HCT116 (cell line): ENCODE results near the gene GALNT6. TPM values are rescaled to one million over a fixed set of nuclear protein-coding genes. Genes with fewer than 3 reads are reported as not detected.

Experiments
- ATAC-seq: fragments of 200-7000 bp; cut with Tn5 transposase; 2 replicates; pipeline ENCODE4 v1.9.1; 2020; ENCODE audit warnings: mild to moderate bottlenecking, moderate library complexity
- BruUV-seq: library from RNA; stranded (reverse); fragments of 400-500 nt; replicated peaks from 2 replicates; lab custom pipeline; 2021; lab: Mats Ljungman, UMichigan
- CTCF ChIA-PET: fragments of 300-600 bp; sonication (Branson Sonifier 250); formaldehyde crosslinking; loops from one replicate; lab custom pipeline; 2021; ENCODE audit warnings: antibody characterized with exemption; lab: Charles Lee
- POLR2A ChIA-PET: fragments of 300-600, 350-600 bp; sonication (Branson Sonifier 250); formaldehyde crosslinking; loops from one replicate; lab custom pipeline; 2021; ENCODE audit warnings: antibody characterized with exemption; lab: Charles Lee
- RAD21 ChIA-PET, 2 experiments: fragments of 300-600 bp; sonication (Branson Sonifier 250); formaldehyde crosslinking; loops; one replicate each; lab custom pipeline; 2023; ENCODE audit warnings: low total read pairs in 2 of 2; ENCODE audit not compliant: uncharacterized antibody in 2 of 2, unreplicated experiment in 2 of 2, low non-redundant PET in 1 of 2; lab: Charles Lee
- DNase-seq: peaks from one replicate; pipeline ENCODE4 v3.0.0-alpha.2; 2010; ENCODE audit warnings: low read depth, low spot score
- H2AFZ ChIP-seq: fragments of 200-600 bp; shearing (Covaris generic), sonication (generic); 2 replicates; pipeline ENCODE4 v1.6.1; 2017; ENCODE audit warnings: low read depth, mixed run types, mixed read lengths, antibody characterized with exemption, low read length; ENCODE audit not compliant: poor library complexity, severe bottlenecking
- H3K27ac ChIP-seq: 2 replicates; pipeline ENCODE4 v1.5.1; 2012; ENCODE audit warnings: low read depth, low read length
- H3K27me3 ChIP-seq: fragments of 200-600 bp; sonication (generic); 2 replicates; pipeline ENCODE4 v1.6.1; 2016; ENCODE audit warnings: mixed run types, low read length, mixed read lengths; ENCODE audit not compliant: insufficient read depth
- H3K36me3 ChIP-seq, 2 experiments: fragments of 200-500 bp in 1 of 2; fragments of 200-600 bp in 1 of 2; sonication (Bioruptor generic) in 1 of 2; sonication (generic) in 1 of 2; 2 replicates each; pipeline versions ENCODE4 v1.5.1 to v1.6.1; 2014 to 2016; ENCODE audit warnings: low read length in 2 of 2, inconsistent platforms in 1 of 2, mixed read lengths in 1 of 2, mixed run types in 1 of 2; ENCODE audit not compliant: insufficient read depth in 2 of 2, control insufficient read depth in 1 of 2
- H3K4me1 ChIP-seq, 2 experiments: fragments of 200-600 bp in 1 of 2; sonication (generic) in 1 of 2; 2 replicates each; pipeline versions ENCODE4 v1.5.1 to v1.6.1; 2012 to 2017; ENCODE audit warnings: low read length in 2 of 2, inconsistent platforms in 1 of 2, mild to moderate bottlenecking in 1 of 2, mixed read lengths in 1 of 2, mixed run types in 1 of 2, moderate library complexity in 1 of 2; ENCODE audit not compliant: insufficient read depth in 2 of 2, control insufficient read depth in 1 of 2
- H3K4me2 ChIP-seq: fragments of 200-600 bp; sonication (generic); 2 replicates; pipeline ENCODE4 v1.6.1; 2017; ENCODE audit warnings: mixed run types, low read length, mixed read lengths
- H3K4me3 ChIP-seq, 2 experiments: fragments of 200-600 bp in 1 of 2; sonication (generic) in 1 of 2; replicated peaks in 1 of 2; 2 replicates each; pipeline ENCODE4 v1.5.1; 2011 to 2016; ENCODE audit warnings: low read length in 2 of 2, control low read depth in 1 of 2, low read depth in 1 of 2, mild to moderate bottlenecking in 1 of 2, mixed read lengths in 1 of 2, mixed run types in 1 of 2
- H3K79me2 ChIP-seq: fragments of 200-600 bp; sonication (generic); 2 replicates; pipeline ENCODE4 v1.6.1; 2017; ENCODE audit warnings: mild to moderate bottlenecking, mixed run types, low read length, moderate library complexity, mixed read lengths; ENCODE audit not compliant: insufficient read depth
- H3K9ac ChIP-seq: fragments of 200-600 bp; sonication (generic); 2 replicates; pipeline ENCODE4 v1.6.1; 2016; ENCODE audit warnings: low read length, mixed read lengths
- H3K9me2 ChIP-seq: fragments of 200-600 bp; sonication (generic), shearing (Covaris generic); 2 replicates; pipeline ENCODE4 v1.6.1; 2017; ENCODE audit warnings: mixed run types, mild to moderate bottlenecking, moderate library complexity; ENCODE audit not compliant: insufficient read depth
- H3K9me3 ChIP-seq, 2 experiments: fragments of 200-500 bp in 1 of 2; fragments of 200-600 bp in 1 of 2; sonication (Bioruptor generic) in 1 of 2; sonication (generic) in 1 of 2; 2 replicates each; pipeline ENCODE4 v1.6.1; 2014 to 2017; ENCODE audit warnings: low read length in 2 of 2, mixed read lengths in 2 of 2, inconsistent platforms in 1 of 2, low read depth in 1 of 2, mild to moderate bottlenecking in 1 of 2, mixed run types in 1 of 2, moderate library complexity in 1 of 2; ENCODE audit not compliant: control insufficient read depth in 1 of 2, insufficient read depth in 1 of 2
- H4K20me1 ChIP-seq: fragments of 200-600 bp; sonication (generic), shearing (Covaris generic); 2 replicates; pipeline ENCODE4 v1.6.1; 2017; ENCODE audit warnings: mixed run types, mild to moderate bottlenecking, moderate library complexity; ENCODE audit not compliant: insufficient read depth
- CEBPB ChIP-seq: IDR thresholded peaks from 2 replicates; pipeline ENCODE4 v1.6.1; 2012; ENCODE audit warnings: low read depth
- CTCF ChIP-seq, 3 experiments: fragments of 200-600 bp in 1 of 3; sonication (generic) in 1 of 3; IDR thresholded peaks in 2 of 3; conservative IDR thresholded peaks in 1 of 3; 2 replicates each; pipeline ENCODE4 v1.5.1; 2012 to 2017; ENCODE audit warnings: low read depth in 2 of 3, low read length in 2 of 3, antibody characterized with exemption in 1 of 3, borderline replicate concordance in 1 of 3, control low read depth in 1 of 3, mild to moderate bottlenecking in 1 of 3, mixed read lengths in 1 of 3, mixed run types in 1 of 3, moderate library complexity in 1 of 3; ENCODE audit not compliant: insufficient read depth in 1 of 3
- RAD21 ChIP-seq: IDR thresholded peaks from 2 replicates; pipeline ENCODE4 v1.6.1; 2012; ENCODE audit warnings: low read depth, mild to moderate bottlenecking
- SIN3A ChIP-seq: IDR thresholded peaks from 2 replicates; pipeline ENCODE4 v1.6.1; 2012; ENCODE audit warnings: low read depth
- TCF7L2 ChIP-seq: IDR thresholded peaks from 2 replicates; pipeline ENCODE4 v1.7.0; 2011; ENCODE audit warnings: borderline replicate concordance, inconsistent platforms; ENCODE audit not compliant: insufficient read depth, insufficient read length; ENCODE audit errors: extremely low read depth
- intact Hi-C: fragments of 100-400 bp; cut with micrococcal nuclease; formaldehyde crosslinking; loops from 2 replicates; pipeline ENCODE4 v1.10.0; 2022
- total RNA-seq: library from RNA; stranded (reverse); gene quantifications from one replicate; pipeline ENCODE4 v1.2.1, GENCODE V29; 2021; ENCODE audit not compliant: unreplicated experiment

GALNT6 gene
- total RNA-seq, 1 experiment from 2014 or later = 16.4 TPM

GRCh38 chr12:51361161-51362016 lies 29.8 kb downstream of the GALNT6 start:
- no peak overlapping the region for H3K27ac ChIP-seq
- no peak overlapping the region for H3K4me3 ChIP-seq
- peaks cover 2 to 12% of the 10 kb centered on the region in 2 experiments; a peak in 2 of 4 replicates for H3K36me3 ChIP-seq
- H3K9ac ChIP-seq = no peak overlapping the region
- no peaks in the 10 kb centered on the region for H3K79me2 ChIP-seq
- ChIA-PET CTCF (no interaction called here), RAD21 (no interaction called here), POLR2A (interaction anchor here (1.0 kb wide), 1 partner anchor 10 kb away, joined by 3 read pairs; no protein-coding TSS in a partner anchor)
- no peak overlapping the region for H2AFZ ChIP-seq
- H3K9me2 ChIP-seq = no peaks in the 10 kb centered on the region
- DNase-seq = no peak
- no peak for ATAC-seq
- no peaks in the 10 kb centered on the region for H3K4me1 ChIP-seq
- H3K4me2 ChIP-seq = no peak overlapping the region
- no TSS peak for BruUV-seq
- no peaks in the 10 kb centered on the region for H3K9me3 ChIP-seq
- H3K27me3 ChIP-seq = no peaks in the 10 kb centered on the region
- intact Hi-C loops = no loop called here
- no peaks in the 10 kb centered on the region for H4K20me1 ChIP-seq
- no peak for TF ChIP-seq TCF7L2
- TF ChIP-seq RAD21 = peak; percentile 15; the same call in 1 of the 2 replicates

- CTCF ChIA-PET = no interaction called here
These were observed 30.9 kb downstream of the GALNT6 start for GRCh38 chr12:51360315-51360714.

More at GRCh38 chr12:51360315-51360714, 30.9 kb downstream of the GALNT6 start:
- H3K9me3 ChIP-seq = no peaks in the 10 kb centered on the region
- H4K20me1 ChIP-seq = no peaks in the 10 kb centered on the region
- H2AFZ ChIP-seq = no peak overlapping the region
- no TSS peak for BruUV-seq
- intact Hi-C loops = no loop called here
- H3K27ac ChIP-seq = no peak overlapping the region
- no peak for ATAC-seq
- H3K9me2 ChIP-seq = no peaks in the 10 kb centered on the region
- ChIA-PET POLR2A (no interaction called here), RAD21 (no interaction called here)
- H3K27me3 ChIP-seq = no peaks in the 10 kb centered on the region
- H3K4me3 ChIP-seq = no peak overlapping the region
- H3K9ac ChIP-seq = no peak overlapping the region
- DNase-seq = no peak
- no peak for TF ChIP-seq CEBPB
- no peak for TF ChIP-seq RAD21
- TF ChIP-seq SIN3A = no peak
- TF ChIP-seq CTCF (IDR thresholded peaks at IDR 0.05 in 2 of 3, conservative IDR thresholded peaks at IDR 0.05 in 1 of 3; ENCODE audit: borderline replicate concordance in 1 of 3, insufficient read depth in 1 of 3, low read depth in 2 of 3, low read length in 2 of 3) = no peak
- H3K36me3 ChIP-seq = peaks cover 2 to 12% of the 10 kb centered on the region in 2 experiments; a peak in 2 of 4 replicates
- no peaks in the 10 kb centered on the region for H3K79me2 ChIP-seq
- no peaks in the 10 kb centered on the region for H3K4me1 ChIP-seq
- H3K4me2 ChIP-seq = no peak overlapping the region
